ENCODE data around the gene ITIH4. TPM values are rescaled to one million over a fixed set of nuclear protein-coding genes. Genes with fewer than 3 reads are reported as not detected.

Gene ITIH4
- total RNA-seq, 1 donor from 2014 or later, result 1.1 TPM

GRCh38 chr3:52817860-52818259, 12.6 kb downstream of the ITIH4 start:
- no peaks in the 10 kb centered on the region for H3K9me3 Mint-ChIP-seq
- no peak overlapping the region for H3K27ac Mint-ChIP-seq
- H3K4me1 ChIP-seq, result peaks cover 10% of the 10 kb centered on the region
- no peak for DNase-seq (ENCODE audit: low spot score)
- no peaks in the 10 kb centered on the region for H4K20me1 ChIP-seq (ENCODE audit: low read depth)
- H3K9ac ChIP-seq, result no peak overlapping the region
- no peaks in the 10 kb centered on the region for H3K36me3 Mint-ChIP-seq
- no peak overlapping the region for H3K4me3 Mint-ChIP-seq
- peaks cover 17% of the 10 kb centered on the region for H3K4me1 Mint-ChIP-seq
- H3K27me3 Mint-ChIP-seq (ENCODE audit: insufficient read depth, low read depth), result peaks cover 2% of the 10 kb centered on the region
- H3K36me3 ChIP-seq, result no peaks in the 10 kb centered on the region
- H2AFZ ChIP-seq (replicated peaks), result no peak overlapping the region
- H3K27ac ChIP-seq, result no peak overlapping the region
- no peak overlapping the region for H3K4me3 ChIP-seq
- H3K9me3 ChIP-seq (ENCODE audit: low read depth), result no peaks in the 10 kb centered on the region
- H3K79me2 ChIP-seq (ENCODE audit: low read depth), result no peaks in the 10 kb centered on the region
- TF ChIP-seq EZH2 (IDR thresholded peaks at IDR 0.05), result no peak
- no peak for TF ChIP-seq EZH2phosphoT487 (IDR thresholded peaks at IDR 0.05)
- TF ChIP-seq CTCF (IDR thresholded peaks at IDR 0.05), result no peak
- no peaks in the 10 kb centered on the region for H3K27me3 ChIP-seq
- peaks cover 4% of the 10 kb centered on the region for H3F3A ChIP-seq (ENCODE audit: low read depth)
- no peak overlapping the region for H3K4me2 ChIP-seq

GRCh38 chr3:52817221-52817620, 13.3 kb downstream of the ITIH4 start:
- H3K4me1 Mint-ChIP-seq, result peaks cover 17% of the 10 kb centered on the region
- H3K27ac Mint-ChIP-seq, result no peak overlapping the region
- H3K36me3 Mint-ChIP-seq, result no peaks in the 10 kb centered on the region
- H3K9me3 Mint-ChIP-seq, result no peaks in the 10 kb centered on the region
- Histone ChIP-seq H2AFZ (replicated peaks) (no peak overlapping the region), H3K4me1 (peaks cover 10% of the 10 kb centered on the region), H4K20me1 (ENCODE audit: low read depth) (no peaks in the 10 kb centered on the region), H3F3A (ENCODE audit: low read depth) (peaks cover 4% of the 10 kb centered on the region), H3K27ac (no peak overlapping the region), H3K9me3 (ENCODE audit: low read depth) (no peaks in the 10 kb centered on the region), H3K36me3 (no peaks in the 10 kb centered on the region), H3K9ac (no peak overlapping the region), H3K27me3 (no peaks in the 10 kb centered on the region), H3K79me2 (ENCODE audit: low read depth) (no peaks in the 10 kb centered on the region), H3K4me3 (no peak overlapping the region), H3K4me2 (no peak overlapping the region)
- TF ChIP-seq EZH2phosphoT487 (IDR thresholded peaks at IDR 0.05), result no peak
- TF ChIP-seq EZH2 (IDR thresholded peaks at IDR 0.05), result no peak
- no peak for TF ChIP-seq CTCF (IDR thresholded peaks at IDR 0.05)
- no peak for DNase-seq (ENCODE audit: low spot score)
- H3K4me3 Mint-ChIP-seq, result no peak overlapping the region
- H3K27me3 Mint-ChIP-seq (ENCODE audit: insufficient read depth, low read depth), result peaks cover 4% of the 10 kb centered on the region

GRCh38 chr3:52816654-52817053, 13.8 kb downstream of the ITIH4 start:
- Histone ChIP-seq H3K27ac (no peak overlapping the region), H3K4me3 (no peak overlapping the region), H2AFZ (replicated peaks) (no peak overlapping the region), H3K4me2 (no peak overlapping the region), H3K4me1 (peaks cover 10% of the 10 kb centered on the region), H3F3A (ENCODE audit: low read depth) (peaks cover 4% of the 10 kb centered on the region), H3K9me3 (ENCODE audit: low read depth) (no peaks in the 10 kb centered on the region), H3K79me2 (ENCODE audit: low read depth) (no peaks in the 10 kb centered on the region), H3K9ac (no peak overlapping the region), H3K36me3 (no peaks in the 10 kb centered on the region), H3K27me3 (no peaks in the 10 kb centered on the region), H4K20me1 (ENCODE audit: low read depth) (no peaks in the 10 kb centered on the region)
- Mint-ChIP-seq H3K27me3 (ENCODE audit: insufficient read depth, low read depth) (peaks cover 3% of the 10 kb centered on the region), H3K36me3 (no peaks in the 10 kb centered on the region), H3K4me3 (no peak overlapping the region), H3K4me1 (peaks cover 17% of the 10 kb centered on the region), H3K9me3 (no peaks in the 10 kb centered on the region), H3K27ac (no peak overlapping the region)
- no peak for DNase-seq (ENCODE audit: low spot score)
- TF ChIP-seq CTCF (IDR thresholded peaks at IDR 0.05) (no peak), EZH2 (IDR thresholded peaks at IDR 0.05) (no peak), EZH2phosphoT487 (IDR thresholded peaks at IDR 0.05) (no peak)
